ENCODE data around the gene PSMB3.

Gene PSMB3

DNA sequence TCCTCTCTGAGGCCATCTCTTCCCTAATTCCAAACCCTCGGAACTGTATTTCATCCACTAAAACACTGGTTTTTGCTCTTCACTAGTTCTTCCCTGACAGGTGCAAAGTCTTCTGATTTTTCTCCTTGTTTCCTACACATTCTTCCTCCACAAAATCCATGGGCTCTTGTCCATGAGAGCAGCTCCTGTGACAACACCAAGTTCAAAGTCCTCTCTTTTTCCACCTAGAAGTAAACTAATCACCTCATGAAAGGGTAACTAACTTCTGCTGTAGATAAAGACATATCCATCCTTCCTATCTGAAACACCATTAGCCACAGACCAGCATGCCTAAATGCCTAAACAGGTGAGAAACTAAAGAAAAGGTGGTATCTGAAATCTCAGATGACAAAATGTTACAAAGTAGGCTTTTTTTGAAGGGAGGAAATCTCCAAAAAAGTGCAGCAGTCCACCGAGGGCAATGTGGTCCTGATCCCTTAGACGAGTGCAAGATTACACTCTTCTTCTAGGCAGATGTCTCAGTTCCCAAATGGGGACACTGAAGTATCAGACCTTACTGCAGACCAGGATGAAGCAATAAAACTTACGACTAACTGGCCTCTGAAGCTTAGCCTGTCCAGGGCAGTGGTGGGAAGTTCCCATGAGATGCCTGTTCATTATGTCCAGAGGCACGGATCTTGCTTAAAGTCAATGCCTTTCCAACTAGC, 44.1 kb downstream of the PSMB3 start:
- Histone ChIP-seq H3K36me3 (ENCODE audit: insufficient read depth, low read length) (peaks cover 5% of the 10 kb centered on the region), H3K9ac (ENCODE audit: low read length) (no peak overlapping the region), H3K9me3 (ENCODE audit: low read length) (no peaks in the 10 kb centered on the region), H3K4me1 (ENCODE audit: insufficient read depth, low read length) (peaks cover 28% of the 10 kb centered on the region), H3K4me3 (ENCODE audit: low read depth in 1 of 2, low read length in 2 of 2) (no peak overlapping the region), H3K27ac (ENCODE audit: low read depth, low read length) (no peak overlapping the region), H3K27me3 (ENCODE audit: control insufficient read depth in 1 of 2, insufficient read depth in 2 of 2, low read length in 2 of 2) (no peaks in the 10 kb centered on the region)

DNA sequence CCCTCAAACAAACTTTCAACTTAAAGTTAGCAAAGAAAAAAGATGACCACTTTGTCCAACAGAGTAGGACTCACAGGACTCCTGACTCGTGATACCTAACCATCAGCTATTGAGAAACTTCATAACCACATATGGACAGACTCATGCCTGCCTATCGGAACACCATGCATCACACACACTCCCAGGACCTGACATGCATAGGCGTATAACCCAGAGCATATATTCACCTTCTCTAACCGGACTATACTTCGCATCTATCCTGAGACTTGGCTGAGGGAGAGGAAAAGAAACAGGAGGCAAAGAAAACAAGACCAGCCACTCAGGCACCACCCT, 44.6 kb downstream of the PSMB3 start:
- H3K36me3 ChIP-seq (ENCODE audit: insufficient read depth, low read length): peaks cover 11% of the 10 kb centered on the region
- peaks cover 28% of the 10 kb centered on the region for H3K4me1 ChIP-seq (ENCODE audit: insufficient read depth, low read length)
- no peaks in the 10 kb centered on the region for H3K27me3 ChIP-seq (ENCODE audit: control insufficient read depth in 1 of 2, insufficient read depth in 2 of 2, low read length in 2 of 2)
- H3K9ac ChIP-seq (ENCODE audit: low read length): no peak overlapping the region
- peak overlapping the region in 1 of 2 donors; percentile 19 for H3K4me3 ChIP-seq (ENCODE audit: low read depth in 1 of 2, low read length in 2 of 2)
- H3K27ac ChIP-seq (ENCODE audit: low read depth, low read length): no peak overlapping the region
- no peaks in the 10 kb centered on the region for H3K9me3 ChIP-seq (ENCODE audit: low read length)

GRCh38 chr17:38797828-38798227, 45.3 kb downstream of the PSMB3 start:
- no peaks in the 10 kb centered on the region for H3K27me3 ChIP-seq (ENCODE audit: control insufficient read depth in 1 of 2, insufficient read depth in 2 of 2, low read length in 2 of 2)
- H3K9me3 ChIP-seq (ENCODE audit: low read length): no peaks in the 10 kb centered on the region
- H3K27ac ChIP-seq (ENCODE audit: low read depth, low read length): peak overlapping the region; percentile 68
- peak overlapping the region in 1 of 2 donors; percentile 86 for H3K4me3 ChIP-seq (ENCODE audit: low read depth in 1 of 2, low read length in 2 of 2)
- H3K4me1 ChIP-seq (ENCODE audit: insufficient read depth, low read length): peaks cover 28% of the 10 kb centered on the region
- H3K9ac ChIP-seq (ENCODE audit: low read length): peak overlapping the region; percentile 86
- H3K36me3 ChIP-seq (ENCODE audit: insufficient read depth, low read length): peaks cover 18% of the 10 kb centered on the region

GRCh38 chr17:38798614-38799500, 46.3 kb downstream of the PSMB3 start:
- peaks cover 25% of the 10 kb centered on the region for H3K36me3 ChIP-seq (ENCODE audit: insufficient read depth, low read length)
- H3K27me3 ChIP-seq (ENCODE audit: control insufficient read depth in 1 of 2, insufficient read depth in 2 of 2, low read length in 2 of 2): no peaks in the 10 kb centered on the region
- peak overlapping the region; percentile 86 for H3K9ac ChIP-seq (ENCODE audit: low read length)
- H3K4me3 ChIP-seq (ENCODE audit: low read depth in 1 of 2, low read length in 2 of 2): peak overlapping the region; percentile 66 to 86
- peak overlapping the region; percentile 68 for H3K27ac ChIP-seq (ENCODE audit: low read depth, low read length)
- H3K4me1 ChIP-seq (ENCODE audit: insufficient read depth, low read length): peaks cover 28% of the 10 kb centered on the region
- no peaks in the 10 kb centered on the region for H3K9me3 ChIP-seq (ENCODE audit: low read length)

- Histone ChIP-seq H3K9me3 (ENCODE audit: low read length) (no peaks in the 10 kb centered on the region), H3K4me1 (ENCODE audit: insufficient read depth, low read length) (peaks cover 28% of the 10 kb centered on the region), H3K9ac (ENCODE audit: low read length) (peak within 1 kb of the TSS; percentile 86), H3K4me3 (ENCODE audit: low read depth in 1 of 2, low read length in 2 of 2) (peak within 1 kb of the TSS; percentile 66 to 86), H3K36me3 (ENCODE audit: insufficient read depth, low read length) (peaks cover 30% of the 10 kb centered on the region), H3K27ac (ENCODE audit: low read depth, low read length) (peak within 1 kb of the TSS; percentile 86), H3K27me3 (ENCODE audit: control insufficient read depth in 1 of 2, insufficient read depth in 2 of 2, low read length in 2 of 2) (no peaks in the 10 kb centered on the region)
Observed at GRCh38 chr17:38799501-38800236, 47.1 kb downstream of the PSMB3 start, which contains the start of gene PIP4K2B. Gene PIP4K2B (minus strand): TSS chr17:38799556. CDS start chr17:38799424, 132 bp downstream.

DNA sequence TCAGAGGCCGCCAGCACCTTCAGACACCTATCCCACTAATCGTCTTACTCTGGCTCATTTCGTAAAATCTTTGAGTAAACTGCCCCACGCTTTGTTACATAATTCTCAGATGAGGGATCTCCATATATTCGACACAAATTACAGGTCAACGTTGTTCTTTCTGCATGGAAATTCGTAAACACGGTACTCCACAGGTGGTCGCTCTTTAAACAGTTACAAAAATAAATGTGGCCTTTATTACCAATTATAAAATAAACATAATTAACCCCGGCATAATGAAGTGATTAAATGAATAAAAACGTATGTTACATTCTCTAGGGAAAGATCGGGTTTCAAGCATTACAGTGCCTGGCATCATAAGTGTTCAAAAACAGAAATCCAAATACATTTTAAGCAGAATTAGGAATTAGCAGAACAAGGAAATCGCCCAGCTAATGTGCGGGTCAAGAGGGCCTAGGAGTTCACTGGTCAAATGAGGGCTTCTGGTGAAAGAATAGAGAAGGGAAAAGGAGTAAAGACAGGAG, 47.8 kb downstream of the PSMB3 start:
- Histone ChIP-seq H3K36me3 (ENCODE audit: insufficient read depth, low read length) (peaks cover 31% of the 10 kb centered on the region), H3K4me3 (ENCODE audit: low read depth in 1 of 2, low read length in 2 of 2) (peak overlapping the region; percentile 55 to 61), H3K27me3 (ENCODE audit: control insufficient read depth in 1 of 2, insufficient read depth in 2 of 2, low read length in 2 of 2) (no peaks in the 10 kb centered on the region), H3K9me3 (ENCODE audit: low read length) (no peaks in the 10 kb centered on the region), H3K9ac (ENCODE audit: low read length) (peak overlapping the region; percentile 32), H3K4me1 (ENCODE audit: insufficient read depth, low read length) (peaks cover 28% of the 10 kb centered on the region), H3K27ac (ENCODE audit: low read depth, low read length) (peak overlapping the region; percentile 86)

- H3K9me3 ChIP-seq (ENCODE audit: low read length): no peaks in the 10 kb centered on the region
- no peak overlapping the region for H3K27ac ChIP-seq (ENCODE audit: low read depth, low read length)
- H3K4me3 ChIP-seq (ENCODE audit: low read depth in 1 of 2, low read length in 2 of 2): no peak overlapping the region
- no peak overlapping the region for H3K9ac ChIP-seq (ENCODE audit: low read length)
- peaks cover 62% of the 10 kb centered on the region for H3K36me3 ChIP-seq (ENCODE audit: insufficient read depth, low read length)
- H3K4me1 ChIP-seq (ENCODE audit: insufficient read depth, low read length): no peaks in the 10 kb centered on the region
- H3K27me3 ChIP-seq (ENCODE audit: control insufficient read depth in 1 of 2, insufficient read depth in 2 of 2, low read length in 2 of 2): no peaks in the 10 kb centered on the region
Observed at GRCh38 chr17:38809828-38810227, 57.3 kb downstream of the PSMB3 start.
